NT2/D1 (cell line): ENCODE data around the gene SH2B3.
"Not testable (repeated sequence)": the region's sequence is repeated elsewhere in the genome, so short reads cannot be mapped to it uniquely, and the experiment has no call there.

Source experiments
- DNase-seq: peaks from one replicate; pipeline ENCODE4 v3.0.0-alpha.2; 2011; ENCODE audit warnings: low read depth, low spot score
- H3K27me3 ChIP-seq: 2 replicates; pipeline ENCODE4 v1.6.0; 2011; ENCODE audit warnings: mild to moderate bottlenecking; ENCODE audit not compliant: insufficient read length, insufficient read depth
- H3K36me3 ChIP-seq: 2 replicates; pipeline ENCODE4 v1.6.1; 2011; ENCODE audit warnings: mild to moderate bottlenecking, low read length, mixed read lengths; ENCODE audit not compliant: insufficient read depth, insufficient read length
- H3K4me1 ChIP-seq: 2 replicates; pipeline ENCODE4 v1.5.1; 2011; ENCODE audit not compliant: insufficient read depth, insufficient read length
- H3K4me3 ChIP-seq: 2 replicates; pipeline ENCODE4 v1.5.1; 2011; ENCODE audit warnings: low read depth; ENCODE audit not compliant: insufficient read length
- H3K9ac ChIP-seq: 2 replicates; pipeline ENCODE4 v1.6.0; 2011; ENCODE audit warnings: low read depth; ENCODE audit not compliant: insufficient read length
- H3K9me3 ChIP-seq: 2 replicates; pipeline ENCODE4 v1.5.1; 2011; ENCODE audit warnings: mild to moderate bottlenecking, low read length; ENCODE audit not compliant: insufficient read depth
- SUZ12 ChIP-seq: IDR thresholded peaks from 2 replicates; pipeline ENCODE4 v1.6.1; 2011; ENCODE audit not compliant: insufficient read length, insufficient read depth; ENCODE audit errors: extremely low read depth
- YY1 ChIP-seq: IDR thresholded peaks from 2 replicates; pipeline ENCODE4 v1.6.1; 2011; ENCODE audit not compliant: insufficient read length, insufficient read depth
- ZNF274 ChIP-seq: IDR thresholded peaks from 2 replicates; pipeline ENCODE4 v1.6.1; 2011; ENCODE audit warnings: mild to moderate bottlenecking, low read depth, low read length

Gene SH2B3

GRCh38 chr12:111389635-111390034 lies 16.1 kb upstream of the SH2B3 start:
- Histone ChIP-seq H3K36me3 (no peaks in the 10 kb centered on the region), H3K27me3 (no peaks in the 10 kb centered on the region), H3K9ac (no peak overlapping the region), H3K4me1 (peaks cover 3% of the 10 kb centered on the region), H3K9me3 (no peaks in the 10 kb centered on the region), H3K4me3 (no peak overlapping the region)
- DNase-seq, result no peak
- no peak for TF ChIP-seq SUZ12
- TF ChIP-seq ZNF274, result no peak
- no peak for TF ChIP-seq YY1

- no peak for DNase-seq
- Histone ChIP-seq H3K4me3 (no peak overlapping the region), H3K36me3 (no peaks in the 10 kb centered on the region), H3K9me3 (no peaks in the 10 kb centered on the region), H3K4me1 (peaks cover 3% of the 10 kb centered on the region), H3K27me3 (no peaks in the 10 kb centered on the region), H3K9ac (no peak overlapping the region)
- TF ChIP-seq ZNF274, result no peak
Observed at GRCh38 chr12:111390910-111391309, 14.8 kb upstream of the SH2B3 start.

GRCh38 chr12:111393700-111394300 lies 11.9 kb upstream of the SH2B3 start:
- no peaks in the 10 kb centered on the region for H3K27me3 ChIP-seq
- H3K4me1 ChIP-seq, result peaks cover 3% of the 10 kb centered on the region
- no peaks in the 10 kb centered on the region for H3K36me3 ChIP-seq
- no peaks in the 10 kb centered on the region for H3K9me3 ChIP-seq
- H3K9ac ChIP-seq, result no peak overlapping the region
- no peak overlapping the region for H3K4me3 ChIP-seq
- no peak for TF ChIP-seq YY1
- no peak for DNase-seq

GRCh38 chr12:111394480-111394879 lies 11.2 kb upstream of the SH2B3 start:
- Histone ChIP-seq H3K9ac (no peak overlapping the region), H3K27me3 (no peaks in the 10 kb centered on the region), H3K4me1 (peaks cover 5% of the 10 kb centered on the region), H3K9me3 (no peaks in the 10 kb centered on the region), H3K4me3 (no peak overlapping the region), H3K36me3 (no peaks in the 10 kb centered on the region)
- no peak for DNase-seq
- TF ChIP-seq SUZ12 (no peak), YY1 (no peak), ZNF274 (no peak)

- no peak overlapping the region for H3K4me3 ChIP-seq
- H3K9me3 ChIP-seq, result no peaks in the 10 kb centered on the region
- TF ChIP-seq SUZ12, result no peak
- TF ChIP-seq ZNF274, result no peak
- no peak overlapping the region for H3K9ac ChIP-seq
- peaks cover 5% of the 10 kb centered on the region for H3K4me1 ChIP-seq
- no peaks in the 10 kb centered on the region for H3K36me3 ChIP-seq
- H3K27me3 ChIP-seq, result no peaks in the 10 kb centered on the region
- no peak for DNase-seq
Observed at GRCh38 chr12:111395336-111396187, 10.2 kb upstream of the SH2B3 start.

- not testable (repeated sequence) for H3K9me3 ChIP-seq, H3K9ac ChIP-seq, DNase-seq, H3K27me3 ChIP-seq, H3K4me3 ChIP-seq, H3K4me1 ChIP-seq, H3K36me3 ChIP-seq
Observed at GRCh38 chr12:111396271-111396670, 9.5 kb upstream of the SH2B3 start.

- Histone ChIP-seq H3K36me3 (no peaks in the 10 kb centered on the region), H3K27me3 (no peaks in the 10 kb centered on the region), H3K4me1 (peaks cover 5% of the 10 kb centered on the region), H3K9me3 (no peaks in the 10 kb centered on the region), H3K9ac (peak overlapping the region; percentile 58), H3K4me3 (no peak overlapping the region)
- DNase-seq, result peak; percentile 77
- TF ChIP-seq YY1 (no peak), SUZ12 (no peak)
Observed at GRCh38 chr12:111396726-111397445, 8.8 kb upstream of the SH2B3 start.
